ENCODE data around the gene GOSR2. TPM values are rescaled to one million over a fixed set of nuclear protein-coding genes. Genes with fewer than 3 reads are reported as not detected.

GOSR2 gene
- total RNA-seq, 1 experiment from 2014 or later: 36.5 TPM

GRCh38 chr17:46898860-46899259 lies 24.1 kb upstream of the GOSR2 start:
- intact Hi-C loops (cut with micrococcal nuclease; ENCODE audit: unreplicated experiment): no loop called here
- no peak for DNase-seq (ENCODE audit: low read depth, low spot score)
- no peaks in the 10 kb centered on the region for H3K27me3 ChIP-seq (ENCODE audit: control insufficient read depth, insufficient read depth, low read length)
- no peaks in the 10 kb centered on the region for H3K36me3 ChIP-seq (ENCODE audit: control insufficient read depth, insufficient read depth, low read length)
- no peak overlapping the region for H3K4me3 ChIP-seq (ENCODE audit: low read depth in 2 of 2, low read length in 2 of 2)
- in situ Hi-C loops (cut with HindIII; ENCODE audit: low pct_unique_long_range_greater_than_20kb, low sequenced_read_pairs): no loop called here
- H3K9me3 ChIP-seq (ENCODE audit: control insufficient read depth, insufficient read depth, low read depth, low read length): no peaks in the 10 kb centered on the region
- POLR2A ChIA-PET: no interaction called here
- TF ChIP-seq POLR2AphosphoS5 (IDR thresholded peaks at IDR 0.05; ENCODE audit: low read depth, low read length) (no peak), TCF7L2 (IDR thresholded peaks at IDR 0.05; ENCODE audit: low read depth, low read length) (no peak), SIN3A (IDR thresholded peaks at IDR 0.05; ENCODE audit: borderline replicate concordance, insufficient read depth, low read depth, low read length) (no peak), REST (IDR thresholded peaks at IDR 0.05; ENCODE audit: insufficient read depth in 1 of 2, low read depth in 2 of 2, low read length in 1 of 2) (no peak), CTCF (IDR thresholded peaks at IDR 0.05) (no peak)
- CTCF ChIA-PET: no interaction called here
- BruUV-seq (replicated peaks): no TSS peak
- no peak overlapping the region for H3K27ac ChIP-seq (ENCODE audit: low read length)
- no peaks in the 10 kb centered on the region for H3K4me1 ChIP-seq (ENCODE audit: control insufficient read depth, insufficient read depth, low read length)
- ATAC-seq: no peak

- H3K9me3 ChIP-seq (ENCODE audit: control insufficient read depth, insufficient read depth, low read depth, low read length): no peaks in the 10 kb centered on the region
- no peak for ATAC-seq
- DNase-seq (ENCODE audit: low read depth, low spot score): no peak
- H3K36me3 ChIP-seq (ENCODE audit: control insufficient read depth, insufficient read depth, low read length): no peaks in the 10 kb centered on the region
- no TSS peak for BruUV-seq (replicated peaks)
- no peak overlapping the region for H3K27ac ChIP-seq (ENCODE audit: low read length)
- H3K27me3 ChIP-seq (ENCODE audit: control insufficient read depth, insufficient read depth, low read length): no peaks in the 10 kb centered on the region
- in situ Hi-C loops (cut with HindIII; ENCODE audit: low pct_unique_long_range_greater_than_20kb, low sequenced_read_pairs): no loop called here
- H3K4me1 ChIP-seq (ENCODE audit: control insufficient read depth, insufficient read depth, low read length): no peaks in the 10 kb centered on the region
- ChIA-PET CTCF (no interaction called here), POLR2A (no interaction called here)
- no peak overlapping the region for H3K4me3 ChIP-seq (ENCODE audit: low read depth in 2 of 2, low read length in 2 of 2)
- intact Hi-C loops (cut with micrococcal nuclease; ENCODE audit: unreplicated experiment): no loop called here
- TF ChIP-seq POLR2AphosphoS5 (IDR thresholded peaks at IDR 0.05; ENCODE audit: low read depth, low read length) (no peak), TCF7L2 (IDR thresholded peaks at IDR 0.05; ENCODE audit: low read depth, low read length) (no peak), SIN3A (IDR thresholded peaks at IDR 0.05; ENCODE audit: borderline replicate concordance, insufficient read depth, low read depth, low read length) (no peak), CTCF (IDR thresholded peaks at IDR 0.05) (no peak), REST (IDR thresholded peaks at IDR 0.05; ENCODE audit: insufficient read depth in 1 of 2, low read depth in 2 of 2, low read length in 1 of 2) (no peak)
These were observed 21.7 kb upstream of the GOSR2 start for GRCh38 chr17:46901291-46901690.

Measured in Panc1 (cell line).